ENCODE results near the gene METTL3. TPM values are rescaled to one million over a fixed set of nuclear protein-coding genes. Genes with fewer than 3 reads are reported as not detected.

Gene METTL3
- total and polyA plus RNA-seq, 2 of the 13 experiments (the other 11 are each of a cell fraction or from before 2014, with no cell fraction given) = 123 to 130 TPM

DNA sequence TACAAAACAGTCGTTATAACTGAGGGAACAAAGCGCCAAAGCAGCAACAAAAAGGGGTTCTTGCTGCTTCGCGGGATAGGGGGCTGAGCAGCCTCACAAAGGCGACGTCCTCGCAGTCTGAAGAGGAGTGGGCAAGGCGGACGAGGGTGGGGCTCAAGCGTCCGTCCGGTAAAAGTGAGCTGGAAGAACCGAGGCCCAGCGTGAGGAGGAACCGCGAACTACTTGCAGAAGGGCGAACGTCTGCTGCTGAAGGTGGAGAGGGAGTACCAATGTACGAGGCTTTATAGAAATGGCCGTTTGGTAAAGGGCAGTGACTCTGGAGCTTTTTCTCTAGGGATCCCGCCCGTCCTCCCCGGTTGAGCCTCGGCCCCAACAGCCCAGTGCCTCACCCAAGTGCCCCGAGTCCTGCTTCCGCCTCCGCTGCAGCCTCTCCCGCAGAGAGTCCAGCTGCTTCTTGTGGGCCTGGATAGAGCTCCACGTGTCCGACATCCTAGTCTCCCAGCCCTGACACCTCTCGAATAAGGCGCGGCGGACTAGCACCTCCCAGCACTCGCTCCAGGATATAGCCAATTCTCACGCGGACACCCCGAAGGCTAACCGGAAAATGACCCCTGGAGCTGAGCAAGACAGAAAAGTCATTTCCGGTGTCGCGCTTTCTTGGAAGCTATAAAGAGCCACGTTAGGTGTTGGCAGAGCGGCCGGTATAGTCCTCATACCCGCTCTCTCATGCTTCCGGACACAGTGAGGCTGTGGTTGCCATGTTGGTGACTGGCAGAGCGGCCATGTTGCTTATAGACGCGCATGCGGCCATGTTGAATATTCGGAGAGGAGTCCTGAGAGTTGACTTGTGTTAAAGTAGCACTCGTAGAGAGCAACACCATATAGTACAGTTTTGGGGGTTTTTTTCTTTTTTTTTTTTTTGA lies at the start of gene METTL3 (continued):
- TF ChIP-seq, protein P1, sequence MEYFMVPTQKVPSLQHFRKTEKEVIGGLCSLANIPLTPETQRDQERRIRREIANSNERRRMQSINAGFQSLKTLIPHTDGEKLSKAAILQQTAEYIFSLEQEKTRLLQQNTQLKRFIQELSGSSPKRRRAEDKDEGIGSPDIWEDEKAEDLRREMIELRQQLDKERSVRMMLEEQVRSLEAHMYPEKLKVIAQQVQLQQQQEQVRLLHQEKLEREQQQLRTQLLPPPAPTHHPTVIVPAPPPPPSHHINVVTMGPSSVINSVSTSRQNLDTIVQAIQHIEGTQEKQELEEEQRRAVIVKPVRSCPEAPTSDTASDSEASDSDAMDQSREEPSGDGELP (IDR thresholded peaks at IDR 0.05; ENCODE audit: borderline replicate concordance, low read depth) = no peak; the same call in 1 of the 2 replicates
- TF ChIP-seq ETV5 (CRISPR knock-in tag; IDR thresholded peaks at IDR 0.05; ENCODE audit: borderline replicate concordance) (peak; percentile 94), TOPORS (CRISPR knock-in tag; IDR thresholded peaks at IDR 0.05) (peak; percentile 7; the same call in 1 of the 2 replicates), RARG (CRISPR knock-in tag; IDR thresholded peaks at IDR 0.05; ENCODE audit: low read depth) (no peak), ZNF644 (CRISPR knock-in tag; IDR thresholded peaks at IDR 0.05; ENCODE audit: low read depth) (no peak), ZNF713 (CRISPR knock-in tag; IDR thresholded peaks at IDR 0.05) (no peak; the same call in 1 of the 2 replicates), CBX5 (CRISPR knock-in tag; IDR thresholded peaks at IDR 0.05; ENCODE audit: borderline replicate concordance) (no peak; the same call in 1 of the 2 replicates), ZMYM2 (CRISPR knock-in tag; IDR thresholded peaks at IDR 0.05) (no peak), THAP7 (CRISPR knock-in tag; IDR thresholded peaks at IDR 0.05) (peak; percentile 95), ZNF687 (CRISPR knock-in tag; IDR thresholded peaks at IDR 0.05) (peak; percentile 99), NR2C2 (CRISPR knock-in tag; IDR thresholded peaks at IDR 0.05; ENCODE audit: borderline replicate concordance) (peak; percentile 99), NFRKB (IDR thresholded peaks at IDR 0.05) (peak; percentile 97), ZNF326 (CRISPR knock-in tag; IDR thresholded peaks at IDR 0.05; ENCODE audit: borderline replicate concordance) (no peak), GFI1 (CRISPR knock-in tag; IDR thresholded peaks at IDR 0.05; ENCODE audit: borderline replicate concordance) (peak; percentile 20; the same call in 1 of the 2 replicates), MXI1 (IDR thresholded peaks at IDR 0.05; ENCODE audit: borderline replicate concordance, low read depth, low read length) (peak; percentile 100), SMAD9 (CRISPR knock-in tag; IDR thresholded peaks at IDR 0.05) (peak; percentile 64; the same call in 1 of the 2 replicates), EED (CRISPR knock-in tag; IDR thresholded peaks at IDR 0.05) (peak; percentile 93), ZNF839 (CRISPR knock-in tag; IDR thresholded peaks at IDR 0.05; ENCODE audit: borderline replicate concordance) (no peak)
- TF ChIP-seq, protein P2, sequence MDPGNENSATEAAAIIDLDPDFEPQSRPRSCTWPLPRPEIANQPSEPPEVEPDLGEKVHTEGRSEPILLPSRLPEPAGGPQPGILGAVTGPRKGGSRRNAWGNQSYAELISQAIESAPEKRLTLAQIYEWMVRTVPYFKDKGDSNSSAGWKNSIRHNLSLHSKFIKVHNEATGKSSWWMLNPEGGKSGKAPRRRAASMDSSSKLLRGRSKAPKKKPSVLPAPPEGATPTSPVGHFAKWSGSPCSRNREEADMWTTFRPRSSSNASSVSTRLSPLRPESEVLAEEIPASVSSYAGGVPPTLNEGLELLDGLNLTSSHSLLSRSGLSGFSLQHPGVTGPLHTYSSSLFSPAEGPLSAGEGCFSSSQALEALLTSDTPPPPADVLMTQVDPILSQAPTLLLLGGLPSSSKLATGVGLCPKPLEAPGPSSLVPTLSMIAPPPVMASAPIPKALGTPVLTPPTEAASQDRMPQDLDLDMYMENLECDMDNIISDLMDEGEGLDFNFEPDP (CRISPR knock-in tag; conservative IDR thresholded peaks at IDR 0.05) = peak; percentile 8; the same call in 1 of the 2 replicates
- TF ChIP-seq, protein P3, sequence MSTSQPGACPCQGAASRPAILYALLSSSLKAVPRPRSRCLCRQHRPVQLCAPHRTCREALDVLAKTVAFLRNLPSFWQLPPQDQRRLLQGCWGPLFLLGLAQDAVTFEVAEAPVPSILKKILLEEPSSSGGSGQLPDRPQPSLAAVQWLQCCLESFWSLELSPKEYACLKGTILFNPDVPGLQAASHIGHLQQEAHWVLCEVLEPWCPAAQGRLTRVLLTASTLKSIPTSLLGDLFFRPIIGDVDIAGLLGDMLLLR (CRISPR knock-in tag; IDR thresholded peaks at IDR 0.05) = peak; percentile 98; the same call in 1 of the 2 replicates
